Stimulated activated CD8-positive, alpha-beta memory T cell treated with anti-CD3 and anti-CD28 coated beads, Interleukin-2, amount 100 ng/mL, for 1 hour (primary cell): ENCODE measurements around the gene SLC38A1.
"Not testable (repeated sequence)": the region's sequence is repeated elsewhere in the genome, so short reads cannot be mapped to it uniquely, and the experiment has no call there.

Experiments used
- DNase-seq, 2 donors: peaks; one replicate each; pipeline ENCODE4 v3.0.0-alpha.2; 2020; ENCODE audit warnings: low read depth in 2 of 2

The SLC38A1 gene

DNA sequence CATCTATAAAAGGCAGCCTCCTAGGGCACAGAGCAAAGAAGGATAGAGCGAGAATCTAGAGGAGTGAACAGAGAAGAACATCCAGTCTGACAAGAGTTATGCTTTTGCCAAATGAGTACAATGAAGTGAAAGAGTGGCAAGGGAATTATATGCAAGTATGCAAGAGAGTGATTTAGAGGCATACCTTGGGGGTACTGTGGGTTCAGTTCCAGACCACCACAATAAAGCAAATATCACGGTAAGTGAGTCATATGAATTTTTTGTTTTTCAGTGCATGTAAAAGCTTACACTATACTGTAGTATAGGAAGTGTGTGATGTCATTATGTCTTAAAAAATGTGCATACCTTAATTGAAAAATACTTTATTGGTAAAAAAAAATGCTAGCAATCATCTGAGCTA is 101.4 kb downstream of the SLC38A1 start:
- DNase-seq = no peak

DNA sequence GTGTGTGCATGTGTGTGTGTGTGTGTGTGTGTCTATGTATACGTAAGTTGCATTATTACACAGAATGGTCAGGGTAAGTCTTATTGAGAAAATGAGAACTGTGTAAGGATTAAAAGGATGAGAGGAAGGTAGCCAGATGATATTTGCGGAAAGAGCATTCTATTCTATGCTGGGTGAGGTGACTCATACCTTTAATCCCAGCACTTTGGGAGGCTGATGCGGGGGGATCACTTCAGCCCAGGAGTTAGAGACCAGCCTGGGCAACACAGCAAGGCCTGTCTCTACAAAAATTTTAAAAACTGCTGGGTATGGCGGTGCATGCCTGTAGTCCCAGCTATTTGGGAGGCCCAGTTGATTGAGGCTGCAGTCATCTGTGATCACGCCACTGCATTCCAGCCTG is 103.7 kb downstream of the SLC38A1 start:
- DNase-seq = no peak

- no peak for DNase-seq
Observed at GRCh38 chr12:46164186-46164761, 104.6 kb downstream of the SLC38A1 start.

GRCh38 chr12:46162549-46163076 is 106.2 kb downstream of the SLC38A1 start:
- DNase-seq = not testable (repeated sequence)

GRCh38 chr12:46160981-46161690 is 107.7 kb downstream of the SLC38A1 start:
- no peak for DNase-seq

DNA sequence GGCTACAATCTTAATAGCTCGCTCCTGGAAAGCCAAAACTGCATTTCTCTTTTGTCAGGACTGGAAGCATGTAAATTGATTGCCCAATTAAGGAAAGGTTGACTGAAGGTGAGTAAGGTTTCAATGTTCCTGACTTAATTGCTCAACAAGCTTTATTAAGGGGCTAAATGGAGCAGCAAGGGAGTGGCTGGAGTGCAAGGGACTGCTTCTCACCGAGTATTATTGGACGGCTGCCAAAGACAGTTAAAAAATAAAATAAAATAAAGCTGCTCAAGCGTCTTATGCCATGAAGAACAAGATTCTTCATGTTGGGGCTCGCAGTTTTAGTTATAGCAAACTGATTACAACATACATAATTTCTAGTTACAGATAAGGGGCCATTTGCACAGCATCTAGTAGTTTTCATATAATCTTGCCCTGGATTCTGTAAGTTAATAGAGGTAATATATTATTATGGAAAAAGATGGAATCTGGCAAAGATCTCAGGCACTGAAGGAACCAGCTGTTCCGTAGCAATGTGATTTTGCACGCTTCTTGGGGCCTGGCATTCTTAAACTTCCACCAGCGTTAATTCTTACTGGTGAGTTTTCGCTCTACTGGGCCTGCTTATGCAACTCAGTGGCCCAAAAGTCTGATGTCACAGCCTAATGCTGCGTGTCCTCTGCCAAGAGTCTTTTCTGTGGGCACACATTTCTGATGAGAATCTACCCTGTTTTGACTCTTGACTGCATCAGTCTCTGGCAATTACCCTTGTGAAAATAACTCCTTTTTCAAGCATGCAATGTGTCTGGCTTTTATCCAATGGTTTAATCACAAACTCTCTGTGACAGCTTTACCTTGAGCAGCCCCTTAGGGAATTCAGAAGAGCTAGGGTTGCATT is 108.5 kb downstream of the SLC38A1 start:
- no peak for DNase-seq

DNA sequence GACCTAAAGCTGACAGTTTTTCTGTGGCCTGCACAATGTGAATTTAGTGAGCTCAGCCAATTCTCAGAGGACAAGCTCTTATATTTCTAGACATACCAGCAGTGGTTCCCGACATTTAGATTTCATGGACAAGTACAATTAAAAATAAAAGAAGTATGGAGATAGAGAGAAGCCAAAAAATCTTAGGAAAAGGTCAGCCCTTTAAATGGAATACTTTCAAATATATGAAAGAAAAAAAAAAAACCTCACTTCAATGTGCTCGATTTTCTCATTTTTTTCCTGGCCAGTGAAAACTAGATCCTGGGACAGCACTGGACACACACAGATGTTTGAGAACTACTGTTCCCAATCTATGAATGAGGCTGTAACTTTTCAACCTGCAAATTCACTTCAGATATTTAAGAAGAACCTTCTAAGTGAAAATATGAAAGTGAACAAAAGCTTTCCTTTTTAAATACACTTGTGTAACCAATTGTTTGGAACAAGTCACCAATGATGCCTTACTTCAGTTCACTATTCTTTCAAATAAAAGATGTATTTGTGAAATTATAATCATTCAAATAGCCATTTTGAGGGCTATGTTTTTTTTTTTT is 109.4 kb downstream of the SLC38A1 start:
- DNase-seq = no peak

DNA sequence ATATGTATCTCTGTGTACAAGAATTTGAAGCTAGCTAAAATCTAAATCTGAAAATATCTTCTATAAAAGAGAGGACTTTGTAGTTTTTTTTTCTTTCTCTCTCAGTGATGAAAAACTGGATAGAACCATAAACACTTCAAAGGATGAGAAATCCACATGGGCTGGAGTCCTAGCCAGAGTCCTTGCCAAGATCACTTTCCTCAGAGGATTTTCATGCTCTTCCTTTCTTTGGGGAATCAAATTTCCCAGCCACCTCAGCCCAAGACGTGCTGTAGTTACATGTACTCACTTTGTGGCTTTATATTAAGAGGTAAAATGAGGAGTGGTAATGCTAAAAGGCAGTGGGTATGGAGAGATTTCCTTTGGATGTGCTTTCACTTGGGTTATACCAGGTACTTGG is 110.3 kb downstream of the SLC38A1 start:
- no peak for DNase-seq

- DNase-seq = no peak
Observed at GRCh38 chr12:46154221-46154985, 114.4 kb downstream of the SLC38A1 start.

DNA sequence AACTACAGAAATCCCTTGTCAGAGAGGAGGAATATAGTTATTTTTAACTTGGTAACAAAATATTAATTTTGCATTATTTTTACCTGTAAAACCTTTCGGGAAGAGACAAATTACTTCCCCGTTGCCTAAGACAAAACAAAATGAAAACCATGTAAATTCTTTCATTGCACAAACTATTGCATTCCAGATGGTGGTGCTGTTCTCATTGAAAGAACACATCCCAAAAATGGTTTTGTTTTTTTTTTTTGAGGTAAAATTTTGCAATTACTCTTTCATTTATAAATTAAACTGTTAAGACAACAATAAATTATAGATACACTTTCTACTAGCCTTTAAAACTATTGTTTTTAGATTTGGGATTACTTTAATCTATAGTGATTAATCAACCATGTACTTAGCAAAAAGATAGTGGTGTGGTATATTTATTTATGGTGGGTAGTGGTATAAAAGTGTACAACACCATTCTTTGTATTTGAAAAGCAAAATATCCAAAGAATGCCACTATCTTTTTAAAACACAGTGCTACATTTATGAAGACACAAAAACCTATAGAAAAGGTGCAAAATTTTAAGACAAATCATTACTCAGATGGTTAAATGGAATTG is 115.5 kb downstream of the SLC38A1 start:
- no peak for DNase-seq

DNA sequence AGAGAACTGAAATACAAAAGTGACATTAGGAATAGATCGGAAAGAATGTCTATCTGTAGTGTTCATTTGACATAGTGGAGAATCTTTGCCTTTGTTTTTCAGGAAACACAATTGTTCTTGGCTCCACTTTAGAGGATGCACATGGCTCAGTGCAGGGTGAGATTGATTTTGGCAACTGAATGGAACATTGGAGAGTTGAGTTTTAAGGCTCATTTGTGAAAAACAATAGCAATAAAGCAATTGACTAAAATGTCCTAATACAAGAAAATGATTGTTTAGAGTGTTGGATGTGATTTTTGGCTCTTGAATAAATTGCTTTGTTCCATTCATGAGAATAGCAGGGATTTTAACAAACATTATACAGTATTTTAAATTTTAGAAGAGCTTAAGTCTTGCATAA is 116.4 kb downstream of the SLC38A1 start:
- DNase-seq = no peak

GRCh38 chr12:46150735-46151134 is 118.1 kb downstream of the SLC38A1 start:
- DNase-seq = no peak

GRCh38 chr12:46149905-46150304 is 118.9 kb downstream of the SLC38A1 start:
- DNase-seq = no peak

- DNase-seq = no peak
Observed at GRCh38 chr12:46149079-46149464, 119.8 kb downstream of the SLC38A1 start.

- DNase-seq = no peak
Observed at GRCh38 chr12:46148327-46149078, 120.3 kb downstream of the SLC38A1 start.

- no peak for DNase-seq
Observed at GRCh38 chr12:46147144-46147543, 121.7 kb downstream of the SLC38A1 start.

DNA sequence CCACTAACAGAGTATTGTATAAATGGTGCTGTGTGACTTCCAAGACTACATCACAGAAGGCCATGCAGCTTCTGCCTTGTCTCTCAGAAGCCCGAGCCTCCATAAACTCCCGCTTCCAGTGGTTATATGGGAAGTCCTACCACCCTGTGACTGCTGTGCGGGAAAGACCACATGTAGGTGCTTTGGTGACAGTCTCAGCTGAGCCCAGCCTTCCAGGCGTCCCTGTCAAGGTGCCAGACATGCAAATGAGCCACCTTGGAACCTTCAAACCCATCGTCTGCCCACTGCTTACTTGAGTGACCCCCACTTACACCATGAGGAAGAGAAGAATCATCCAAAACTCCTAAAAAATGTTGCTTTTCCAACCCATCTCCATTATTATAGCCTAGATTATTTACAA is 123.0 kb downstream of the SLC38A1 start:
- no peak for DNase-seq

DNA sequence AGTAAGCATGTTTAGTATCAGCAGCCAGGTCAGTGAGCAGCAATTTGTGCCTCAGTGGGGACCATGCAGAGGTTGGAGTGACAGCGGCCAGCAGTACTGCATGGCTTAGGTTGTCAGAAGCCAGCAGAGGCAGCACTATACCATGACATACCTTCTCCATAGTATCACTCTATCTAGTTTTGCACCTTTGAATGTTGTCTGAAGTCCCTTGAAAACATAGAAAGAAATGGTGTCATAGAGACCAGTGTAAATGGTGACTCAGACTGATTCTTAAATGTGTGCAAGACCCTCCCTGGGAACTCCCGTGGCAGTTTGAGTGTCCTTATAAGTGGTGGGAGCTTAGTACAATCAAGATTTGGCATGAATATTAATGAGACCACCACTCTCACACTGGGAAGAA is 124.4 kb downstream of the SLC38A1 start:
- no peak for DNase-seq

DNA sequence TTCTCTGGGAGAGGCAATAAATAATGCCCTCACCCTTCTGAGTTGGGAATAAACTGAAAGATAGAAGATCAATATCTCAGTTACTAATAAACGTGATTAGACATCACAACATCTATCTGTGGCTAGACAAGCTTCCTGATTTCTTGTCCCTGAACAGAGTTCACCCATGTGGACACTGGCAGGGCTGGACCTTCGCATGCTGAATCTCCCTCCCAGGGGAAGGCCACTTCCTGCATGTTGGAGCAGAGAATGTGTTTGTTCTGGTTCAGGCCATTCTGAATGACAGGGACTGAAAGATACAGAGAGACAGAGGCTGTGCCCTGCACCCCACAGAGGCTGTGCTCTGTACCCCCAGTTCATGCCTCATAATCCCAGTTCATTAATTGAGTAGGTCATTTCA is 132.6 kb downstream of the SLC38A1 start:
- no peak for DNase-seq

- DNase-seq = no peak
Observed at GRCh38 chr12:46135750-46136149, 133.1 kb downstream of the SLC38A1 start.
